SK-N-SH (cell line): ENCODE data around the gene PGD. TPM values are rescaled to one million over a fixed set of nuclear protein-coding genes. Genes with fewer than 3 reads are reported as not detected.

Experiments
- CTCF ChIA-PET: fragments of 300-600, 350-600 bp; formaldehyde crosslinking; extraction: SDS; loops from one replicate; lab custom pipeline; 2021; lab: Yijun Ruan, JAX
- POLR2A ChIA-PET: fragments of 350-600 bp; sonication (Branson Sonifier 250); formaldehyde crosslinking; extraction: SDS; loops from one replicate; lab custom pipeline; 2020; ENCODE audit warnings: antibody characterized with exemption, inconsistent platforms; lab: Yijun Ruan, JAX
- DNase-seq: peaks from one replicate; pipeline ENCODE4 v3.0.0; 2012
- H2AFZ ChIP-seq: fragments of 200-600 bp; sonication (generic); 2 replicates; pipeline ENCODE4 v1.8.1; 2016; ENCODE audit warnings: antibody characterized with exemption, mild to moderate bottlenecking, low read depth
- H3F3A ChIP-seq: fragments of 200-600 bp; sonication (generic); replicated peaks from 2 replicates; pipeline ENCODE3; 2016; ENCODE audit warnings: antibody characterized with exemption, mild to moderate bottlenecking; ENCODE audit not compliant: insufficient read depth
- H3K27ac ChIP-seq, 2 experiments: fragments of 200-500 bp in 1 of 2; fragments of 200-600 bp in 1 of 2; sonication (Bioruptor generic) in 1 of 2; sonication (generic), shearing (Covaris generic) in 1 of 2; 2 replicates each; pipeline versions ENCODE4 v1.5.1 to v1.6.1; 2014 to 2016; ENCODE audit warnings: low read depth in 2 of 2, inconsistent platforms in 1 of 2, low read length in 1 of 2, mild to moderate bottlenecking in 1 of 2, mixed read lengths in 1 of 2
- H3K27me3 ChIP-seq: fragments of 200-600 bp; sonication (generic), shearing (Covaris generic); 2 replicates; pipeline ENCODE4 v1.6.1; 2016; ENCODE audit warnings: mixed run types; ENCODE audit not compliant: insufficient read depth
- H3K36me3 ChIP-seq, 2 experiments: fragments of 200-500 bp in 1 of 2; fragments of 200-600 bp in 1 of 2; sonication (Bioruptor generic) in 1 of 2; sonication (generic) in 1 of 2; replicated peaks in 1 of 2; 2 replicates each; pipeline versions ENCODE3 to v1.5.1; 2014 to 2016; ENCODE audit warnings: low read length in 1 of 2, mild to moderate bottlenecking in 1 of 2; ENCODE audit not compliant: insufficient read depth in 2 of 2, control insufficient read depth in 1 of 2
- H3K4me1 ChIP-seq, 2 experiments: fragments of 200-500 bp in 1 of 2; fragments of 200-600 bp in 1 of 2; sonication (Bioruptor generic) in 1 of 2; sonication (generic), shearing (Covaris generic) in 1 of 2; 2 replicates each; pipeline versions ENCODE4 v1.5.1 to v1.6.1; 2014 to 2016; ENCODE audit warnings: low read depth in 1 of 2, low read length in 1 of 2, mixed run types in 1 of 2; ENCODE audit not compliant: insufficient read depth in 2 of 2, control insufficient read depth in 1 of 2
- H3K4me2 ChIP-seq: fragments of 200-600 bp; sonication (generic), shearing (Covaris generic); 2 replicates; pipeline ENCODE4 v1.6.1; 2017; ENCODE audit warnings: mixed run types
- H3K4me3 ChIP-seq, 2 experiments: fragments of 200-500 bp in 1 of 2; fragments of 200-600 bp in 1 of 2; sonication (Bioruptor generic) in 1 of 2; sonication (generic), shearing (Covaris generic) in 1 of 2; 2 replicates each; pipeline versions ENCODE4 v1.5.1 to v1.8.1; 2014 to 2016; ENCODE audit warnings: low read depth in 2 of 2, inconsistent platforms in 1 of 2, low read length in 1 of 2, mild to moderate bottlenecking in 1 of 2, mixed read lengths in 1 of 2, moderate library complexity in 1 of 2
- H3K79me2 ChIP-seq: fragments of 200-600 bp; sonication (generic); 2 replicates; pipeline ENCODE4 v1.8.1; 2017; ENCODE audit warnings: mild to moderate bottlenecking; ENCODE audit not compliant: insufficient read depth
- H3K9ac ChIP-seq: fragments of 200-600 bp; sonication (generic); 2 replicates; pipeline ENCODE4 v1.6.1; 2017; ENCODE audit warnings: mixed run types
- H3K9me2 ChIP-seq: fragments of 200-600 bp; sonication (generic); 2 replicates; pipeline ENCODE4 v1.6.1; 2017; ENCODE audit warnings: mixed run types
- H3K9me3 ChIP-seq: fragments of 200-600 bp; sonication (generic); 2 replicates; pipeline ENCODE4 v1.6.1; 2017; ENCODE audit warnings: mixed run types, mild to moderate bottlenecking, moderate library complexity
- H4K20me1 ChIP-seq: fragments of 200-600 bp; sonication (generic); 2 replicates; pipeline ENCODE4 v1.6.1; 2017; ENCODE audit warnings: mild to moderate bottlenecking, mixed run types; ENCODE audit not compliant: insufficient read depth
- ELF1 ChIP-seq: IDR thresholded peaks from 2 replicates; pipeline ENCODE4 v1.4.0; 2012
- FOSL2 ChIP-seq: IDR thresholded peaks from 2 replicates; pipeline ENCODE4 v1.4.0; 2012; ENCODE audit warnings: low read depth, mild to moderate bottlenecking, moderate library complexity, borderline replicate concordance
- FOXJ3 ChIP-seq: sonication (generic); formaldehyde crosslinking; IDR thresholded peaks from 2 replicates; pipeline ENCODE4 v1.5.1; 2020; ENCODE audit warnings: mild to moderate bottlenecking, missing genetic modification reagents
- FOXM1 ChIP-seq: IDR thresholded peaks from 2 replicates; pipeline ENCODE4 v1.4.0; 2012; ENCODE audit warnings: low read depth, mild to moderate bottlenecking
- GATA2 ChIP-seq: sonication (generic); formaldehyde crosslinking; IDR thresholded peaks from 2 replicates; pipeline ENCODE4 v1.5.0; 2020; ENCODE audit warnings: mild to moderate bottlenecking, missing genetic modification reagents
- MXI1 ChIP-seq: IDR thresholded peaks from 2 replicates; pipeline ENCODE4 v1.6.1; 2012; ENCODE audit warnings: mild to moderate bottlenecking, low read depth, low read length, improper control_type of control experiment
- NRF1 ChIP-seq: IDR thresholded peaks from 2 replicates; pipeline ENCODE4 v1.6.1; 2012; ENCODE audit warnings: low read depth, mild to moderate bottlenecking, low read length
- RCOR1 ChIP-seq: fragments of 150-350 bp; IDR thresholded peaks from 2 replicates; pipeline ENCODE4 v1.6.1; 2017; ENCODE audit warnings: antibody characterized with exemption, low read length
- RFX5 ChIP-seq: IDR thresholded peaks from 2 replicates; pipeline ENCODE4 v1.6.1; 2012; ENCODE audit warnings: mild to moderate bottlenecking, improper control_type of control experiment, low read length
- RXRA ChIP-seq: IDR thresholded peaks from 2 replicates; pipeline ENCODE4 v1.4.0; 2012; ENCODE audit warnings: low read depth, mild to moderate bottlenecking, borderline replicate concordance
- TAF1 ChIP-seq: IDR thresholded peaks from 2 replicates; pipeline ENCODE4 v1.6.1; 2012; ENCODE audit warnings: low read depth, mild to moderate bottlenecking, low read length, moderate library complexity, borderline replicate concordance
- TCF12 ChIP-seq: IDR thresholded peaks from 2 replicates; pipeline ENCODE4 v1.4.0; 2012
- YY1 ChIP-seq: IDR thresholded peaks from 2 replicates; pipeline ENCODE4 v1.4.0; 2012; ENCODE audit warnings: low read depth, mild to moderate bottlenecking
- WGBS: methylation state at CpG from one replicate; pipeline ENCODE4 v1.1.6; 2017; ENCODE audit warnings: low lambda C conversion rate; 5-methylcytosine and 5-hydroxymethylcytosine counted together
- polyA plus RNA-seq, 3 experiments: library from polyadenylated mRNA; depleted of rRNA; stranded (reverse); fragments of >200 nt; gene quantifications; 2 replicates each; pipeline ENCODE4 v1.2.3, GENCODE V29; 2012
- TF ChIP-seq, protein P1 (sequence below): IDR thresholded peaks from 2 replicates; pipeline ENCODE4 v1.4.0; 2012; ENCODE audit warnings: low read depth, borderline replicate concordance
- TF ChIP-seq, protein P2 (sequence below): IDR thresholded peaks from 2 replicates; pipeline ENCODE4 v1.4.0; 2012; ENCODE audit warnings: low read depth, borderline replicate concordance
- TF ChIP-seq, protein P3 (sequence below): fragments of 150-350 bp; IDR thresholded peaks from 2 replicates; pipeline ENCODE4 v1.6.1; 2017; ENCODE audit warnings: antibody characterized with exemption, low read length, low read depth, borderline replicate concordance
- TF ChIP-seq, protein P4 (sequence below): IDR thresholded peaks from 2 replicates; pipeline ENCODE4 v1.6.1; 2012; ENCODE audit warnings: mild to moderate bottlenecking, low read depth, low read length, moderate library complexity

Gene PGD
- polyA plus RNA-seq, 1 of the 3 experiments (the other 2 are of a cell fraction) = 76.2 TPM

DNA sequence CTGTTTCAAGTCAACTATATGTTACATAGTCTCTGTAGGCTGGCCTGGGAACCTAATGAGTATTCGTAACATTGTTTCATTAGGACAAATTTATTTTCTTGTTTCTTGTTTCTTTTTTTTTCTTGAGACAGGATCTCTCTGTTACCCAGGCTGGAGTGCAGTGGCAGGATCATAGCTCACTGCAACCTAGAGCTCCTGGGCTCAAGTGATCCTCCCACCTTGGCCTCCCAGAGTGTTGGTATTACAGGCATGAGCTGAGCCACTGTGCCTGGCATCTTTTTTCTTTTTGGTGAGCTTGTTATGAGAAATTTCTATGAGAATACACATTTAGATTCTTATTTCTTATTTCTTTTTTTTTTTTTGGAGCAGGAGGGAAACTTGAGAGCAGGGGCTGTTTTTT is 38.2 kb downstream of the PGD start:
- DNase-seq = no peak
- Histone ChIP-seq H3K4me1 (peaks cover 0 to 5% of the 10 kb centered on the region in 2 experiments; a peak in 2 of 4 replicates), H3K9me2 (no peaks in the 10 kb centered on the region), H3K9ac (no peak overlapping the region), H2AFZ (no peak overlapping the region), H4K20me1 (no peaks in the 10 kb centered on the region), H3K4me3 (no peak overlapping the region), H3K36me3 (peaks cover under 1 to 3% of the 10 kb centered on the region in 2 experiments), H3K79me2 (peaks cover 4% of the 10 kb centered on the region; the same call in 1 of the 2 replicates), H3K4me2 (peak overlapping the region; percentile 52; the same call in 1 of the 2 replicates), H3F3A (peaks cover 4% of the 10 kb centered on the region), H3K27ac (0 out of 4 replicates have a peak overlapping the region, but pooled peaks of 1 of the 2 experiments have one; percentile 3), H3K9me3 (no peaks in the 10 kb centered on the region), H3K27me3 (no peaks in the 10 kb centered on the region)
- CTCF ChIA-PET = interaction anchor here (1.3 to 10.8 kb wide), 2 partner anchors 8 to 57 kb away, joined by 4 to 203 read pairs; no protein-coding TSS in a partner anchor
- 92% methylated on average over 1 of the region's 1 CpG for WGBS
- POLR2A ChIA-PET = no interaction called here
- TF ChIP-seq TAF1 (no peak), RCOR1 (no peak), RFX5 (no peak), FOSL2 (no peak), MXI1 (no peak), ELF1 (no peak), TCF12 (no peak), YY1 (no peak), FOXM1 (no peak), NRF1 (no peak), GATA2 (CRISPR knock-in tag) (no peak), FOXJ3 (no peak), RXRA (no peak)
- TF ChIP-seq, protein P1, sequence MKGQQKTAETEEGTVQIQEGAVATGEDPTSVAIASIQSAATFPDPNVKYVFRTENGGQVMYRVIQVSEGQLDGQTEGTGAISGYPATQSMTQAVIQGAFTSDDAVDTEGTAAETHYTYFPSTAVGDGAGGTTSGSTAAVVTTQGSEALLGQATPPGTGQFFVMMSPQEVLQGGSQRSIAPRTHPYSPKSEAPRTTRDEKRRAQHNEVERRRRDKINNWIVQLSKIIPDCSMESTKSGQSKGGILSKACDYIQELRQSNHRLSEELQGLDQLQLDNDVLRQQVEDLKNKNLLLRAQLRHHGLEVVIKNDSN = no peak
- TF ChIP-seq, protein P2, sequence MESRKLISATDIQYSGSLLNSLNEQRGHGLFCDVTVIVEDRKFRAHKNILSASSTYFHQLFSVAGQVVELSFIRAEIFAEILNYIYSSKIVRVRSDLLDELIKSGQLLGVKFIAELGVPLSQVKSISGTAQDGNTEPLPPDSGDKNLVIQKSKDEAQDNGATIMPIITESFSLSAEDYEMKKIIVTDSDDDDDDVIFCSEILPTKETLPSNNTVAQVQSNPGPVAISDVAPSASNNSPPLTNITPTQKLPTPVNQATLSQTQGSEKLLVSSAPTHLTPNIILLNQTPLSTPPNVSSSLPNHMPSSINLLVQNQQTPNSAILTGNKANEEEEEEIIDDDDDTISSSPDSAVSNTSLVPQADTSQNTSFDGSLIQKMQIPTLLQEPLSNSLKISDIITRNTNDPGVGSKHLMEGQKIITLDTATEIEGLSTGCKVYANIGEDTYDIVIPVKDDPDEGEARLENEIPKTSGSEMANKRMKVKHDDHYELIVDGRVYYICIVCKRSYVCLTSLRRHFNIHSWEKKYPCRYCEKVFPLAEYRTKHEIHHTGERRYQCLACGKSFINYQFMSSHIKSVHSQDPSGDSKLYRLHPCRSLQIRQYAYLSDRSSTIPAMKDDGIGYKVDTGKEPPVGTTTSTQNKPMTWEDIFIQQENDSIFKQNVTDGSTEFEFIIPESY = no peak
- TF ChIP-seq, protein P3, sequence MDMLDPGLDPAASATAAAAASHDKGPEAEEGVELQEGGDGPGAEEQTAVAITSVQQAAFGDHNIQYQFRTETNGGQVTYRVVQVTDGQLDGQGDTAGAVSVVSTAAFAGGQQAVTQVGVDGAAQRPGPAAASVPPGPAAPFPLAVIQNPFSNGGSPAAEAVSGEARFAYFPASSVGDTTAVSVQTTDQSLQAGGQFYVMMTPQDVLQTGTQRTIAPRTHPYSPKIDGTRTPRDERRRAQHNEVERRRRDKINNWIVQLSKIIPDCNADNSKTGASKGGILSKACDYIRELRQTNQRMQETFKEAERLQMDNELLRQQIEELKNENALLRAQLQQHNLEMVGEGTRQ = no peak
- TF ChIP-seq, protein P4, sequence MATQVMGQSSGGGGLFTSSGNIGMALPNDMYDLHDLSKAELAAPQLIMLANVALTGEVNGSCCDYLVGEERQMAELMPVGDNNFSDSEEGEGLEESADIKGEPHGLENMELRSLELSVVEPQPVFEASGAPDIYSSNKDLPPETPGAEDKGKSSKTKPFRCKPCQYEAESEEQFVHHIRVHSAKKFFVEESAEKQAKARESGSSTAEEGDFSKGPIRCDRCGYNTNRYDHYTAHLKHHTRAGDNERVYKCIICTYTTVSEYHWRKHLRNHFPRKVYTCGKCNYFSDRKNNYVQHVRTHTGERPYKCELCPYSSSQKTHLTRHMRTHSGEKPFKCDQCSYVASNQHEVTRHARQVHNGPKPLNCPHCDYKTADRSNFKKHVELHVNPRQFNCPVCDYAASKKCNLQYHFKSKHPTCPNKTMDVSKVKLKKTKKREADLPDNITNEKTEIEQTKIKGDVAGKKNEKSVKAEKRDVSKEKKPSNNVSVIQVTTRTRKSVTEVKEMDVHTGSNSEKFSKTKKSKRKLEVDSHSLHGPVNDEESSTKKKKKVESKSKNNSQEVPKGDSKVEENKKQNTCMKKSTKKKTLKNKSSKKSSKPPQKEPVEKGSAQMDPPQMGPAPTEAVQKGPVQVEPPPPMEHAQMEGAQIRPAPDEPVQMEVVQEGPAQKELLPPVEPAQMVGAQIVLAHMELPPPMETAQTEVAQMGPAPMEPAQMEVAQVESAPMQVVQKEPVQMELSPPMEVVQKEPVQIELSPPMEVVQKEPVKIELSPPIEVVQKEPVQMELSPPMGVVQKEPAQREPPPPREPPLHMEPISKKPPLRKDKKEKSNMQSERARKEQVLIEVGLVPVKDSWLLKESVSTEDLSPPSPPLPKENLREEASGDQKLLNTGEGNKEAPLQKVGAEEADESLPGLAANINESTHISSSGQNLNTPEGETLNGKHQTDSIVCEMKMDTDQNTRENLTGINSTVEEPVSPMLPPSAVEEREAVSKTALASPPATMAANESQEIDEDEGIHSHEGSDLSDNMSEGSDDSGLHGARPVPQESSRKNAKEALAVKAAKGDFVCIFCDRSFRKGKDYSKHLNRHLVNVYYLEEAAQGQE = no peak
